CD4-positive, CD25-positive, alpha-beta regulatory T cell (primary cell): ENCODE data around the gene HERC3. TPM values are rescaled to one million over a fixed set of nuclear protein-coding genes. Genes with fewer than 3 reads are reported as not detected.
A peak's percentile ranks its signal among the peaks of the same experiment; 100 is the strongest.

Experiments
- ATAC-seq, 2 donors: fragments of 150-1000 bp; cut with Tn5 transposase; one replicate each; pipeline ENCODE4 v1.10.0; 2021; ENCODE audit warnings: low read depth in 2 of 2, moderate number of reproducible peaks in 2 of 2, moderate library complexity in 1 of 2
- DNase-seq, 3 donors: peaks; one replicate each; pipeline versions ENCODE4 v3.0.0 to v3.0.0-alpha.2; 2012 to 2022; ENCODE audit warnings: mixed read lengths in 1 of 3
- H3K27ac ChIP-seq: one replicate; pipeline ENCODE4 v1.7.0; 2013; ENCODE audit warnings: mild to moderate bottlenecking, low read length; ENCODE audit not compliant: insufficient read depth, poor library complexity, severe bottlenecking
- H3K27me3 ChIP-seq: one replicate; pipeline ENCODE4 v1.7.0; 2013; ENCODE audit warnings: low read length; ENCODE audit not compliant: control insufficient read depth, insufficient read depth
- H3K36me3 ChIP-seq: one replicate; pipeline ENCODE4 v1.7.0; 2013; ENCODE audit warnings: mild to moderate bottlenecking, low read length, moderate library complexity; ENCODE audit not compliant: control insufficient read depth, insufficient read depth
- H3K4me1 ChIP-seq: 2 replicates; pipeline ENCODE4 v1.7.0; 2013; ENCODE audit warnings: mild to moderate bottlenecking, low read length; ENCODE audit not compliant: insufficient read depth, control insufficient read depth, poor library complexity, severe bottlenecking
- H3K4me3 ChIP-seq: one replicate; pipeline ENCODE4 v1.7.0; 2013; ENCODE audit warnings: low read depth, mild to moderate bottlenecking, low read length, moderate library complexity
- H3K9me3 ChIP-seq, 2 experiments: 1 replicate in 1 of 2; 2 replicates in 1 of 2; pipeline ENCODE4 v1.7.0; 2013; ENCODE audit warnings: low read length in 2 of 2, mild to moderate bottlenecking in 1 of 2, moderate library complexity in 1 of 2; ENCODE audit not compliant: control insufficient read depth in 2 of 2
- H3K27ac Mint-ChIP-seq, 3 donors: one replicate each; pipeline ENCODE4 v1.8.0; 2020 to 2022; ENCODE audit warnings: mild to moderate bottlenecking in 3 of 3, mixed read lengths in 3 of 3, moderate library complexity in 2 of 3
- H3K27me3 Mint-ChIP-seq: one replicate; pipeline ENCODE4 v1.8.0; 2022; ENCODE audit warnings: mild to moderate bottlenecking, mixed read lengths
- H3K36me3 Mint-ChIP-seq: one replicate; pipeline ENCODE4 v1.8.0; 2020; ENCODE audit warnings: mixed read lengths
- H3K4me1 Mint-ChIP-seq, 4 donors: one replicate each; pipeline ENCODE4 v1.8.0; 2020 to 2022; ENCODE audit warnings: mixed read lengths in 4 of 4, mild to moderate bottlenecking in 1 of 4
- H3K4me3 Mint-ChIP-seq, 4 donors: one replicate each; pipeline ENCODE4 v1.8.0; 2020 to 2022; ENCODE audit warnings: mild to moderate bottlenecking in 4 of 4, mixed read lengths in 4 of 4, moderate library complexity in 3 of 4
- H3K9me3 Mint-ChIP-seq, 7 donors: one replicate each; pipeline ENCODE4 v1.8.0; 2020 to 2022; ENCODE audit warnings: mixed read lengths in 7 of 7, mild to moderate bottlenecking in 3 of 7, moderate library complexity in 2 of 7
- polyA plus RNA-seq, 4 donors: library from polyadenylated mRNA; unstranded; fragments of 300-500 nt; fragmentation: Illumina TruSeq; gene quantifications; one replicate each; pipeline ENCODE4 v1.2.3, GENCODE V29; 2021
- total RNA-seq: library from RNA; stranded (reverse); gene quantifications from one replicate; pipeline ENCODE4 v1.2.3, GENCODE V29; 2022

Gene HERC3
- total and polyA plus RNA-seq, 5 donors from 2014 or later = 35.4 to 91.4 (median 50.4) TPM

DNA sequence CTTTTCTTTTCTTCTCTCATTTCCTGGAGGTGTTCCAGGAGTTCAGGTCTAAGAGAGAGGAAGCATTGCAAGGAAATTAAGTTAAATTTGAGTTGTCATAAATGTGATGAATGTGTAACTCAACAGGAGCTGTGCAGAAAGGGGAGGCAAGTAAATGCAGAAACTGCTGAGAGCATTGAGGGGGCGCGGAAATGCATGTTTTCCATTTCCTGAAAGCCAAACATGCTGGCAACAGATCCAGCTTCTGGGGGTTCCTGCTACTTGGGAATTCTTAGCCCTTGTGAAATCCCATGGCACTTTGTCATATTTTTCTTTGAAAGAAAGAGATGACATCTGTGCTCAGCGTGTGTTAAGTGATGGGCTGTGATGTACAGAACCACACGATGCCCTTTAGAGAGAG, 139.1 kb downstream of the HERC3 start:
- H3K36me3 ChIP-seq = peaks cover 44% of the 10 kb centered on the region
- Mint-ChIP-seq H3K9me3 (no peaks in the 10 kb centered on the region), H3K36me3 (peaks cover 27% of the 10 kb centered on the region), H3K4me1 (peaks cover 0 to 5% (median 4%) of the 10 kb centered on the region in 4 donors), H3K4me3 (no peak overlapping the region), H3K27me3 (no peaks in the 10 kb centered on the region), H3K27ac (peak overlapping the region in 2 of 3 donors; percentile 47 to 78)
- ATAC-seq (no peak), DNase-seq (no peak)
- no peaks in the 10 kb centered on the region for H3K27me3 ChIP-seq
- no peaks in the 10 kb centered on the region for H3K4me1 ChIP-seq
- H3K4me3 ChIP-seq = no peak overlapping the region
- H3K9me3 ChIP-seq = no peaks in the 10 kb centered on the region
- no peak overlapping the region for H3K27ac ChIP-seq

- Histone ChIP-seq H3K27me3 (no peaks in the 10 kb centered on the region), H3K4me3 (no peak overlapping the region), H3K27ac (no peak overlapping the region), H3K9me3 (no peaks in the 10 kb centered on the region), H3K36me3 (peaks cover 36% of the 10 kb centered on the region), H3K4me1 (no peaks in the 10 kb centered on the region)
- DNase-seq = no peak
- ATAC-seq = no peak
- no peak overlapping the region for H3K27ac Mint-ChIP-seq
- H3K27me3 Mint-ChIP-seq = no peaks in the 10 kb centered on the region
- no peak overlapping the region for H3K4me3 Mint-ChIP-seq
- peaks cover 21% of the 10 kb centered on the region for H3K36me3 Mint-ChIP-seq
- H3K9me3 Mint-ChIP-seq = no peaks in the 10 kb centered on the region
- H3K4me1 Mint-ChIP-seq = peaks cover 9 to 14% (median 10%) of the 10 kb centered on the region in 4 donors
Measured at GRCh38 chr4:88732714-88733368, 140.6 kb downstream of the HERC3 start.

GRCh38 chr4:88734403-88734949, 142.2 kb downstream of the HERC3 start:
- Histone ChIP-seq H3K27ac (no peak overlapping the region), H3K9me3 (no peaks in the 10 kb centered on the region), H3K4me1 (no peaks in the 10 kb centered on the region), H3K4me3 (no peak overlapping the region), H3K36me3 (peaks cover 26% of the 10 kb centered on the region), H3K27me3 (no peaks in the 10 kb centered on the region)
- ATAC-seq (no peak), DNase-seq (no peak)
- Mint-ChIP-seq H3K27me3 (no peaks in the 10 kb centered on the region), H3K9me3 (no peaks in the 10 kb centered on the region), H3K27ac (peak overlapping the region in 2 of 3 donors; percentile 16 to 75), H3K4me3 (no peak overlapping the region), H3K36me3 (peaks cover 19% of the 10 kb centered on the region), H3K4me1 (peaks cover 13 to 20% (median 14%) of the 10 kb centered on the region in 4 donors)

DNA sequence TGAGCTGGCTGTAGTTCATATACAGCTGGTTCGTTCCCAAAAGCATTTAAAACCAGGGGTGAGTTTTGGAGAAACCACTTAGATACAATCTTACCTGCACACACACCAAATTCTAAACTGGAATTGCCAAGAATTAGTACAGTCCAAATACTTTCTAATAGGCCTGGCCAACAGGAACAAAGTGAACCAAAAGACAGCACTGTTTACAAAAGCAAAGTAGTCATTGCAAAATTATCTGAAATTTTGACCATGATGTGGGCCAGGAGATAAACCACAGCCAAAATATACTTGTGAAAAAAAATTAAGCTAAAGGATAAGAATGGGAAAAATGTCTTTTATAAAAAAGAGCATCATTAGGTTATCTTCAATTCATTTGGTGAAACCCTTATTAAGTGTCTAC, 143.3 kb downstream of the HERC3 start:
- H3K27ac Mint-ChIP-seq = peak overlapping the region in 2 of 3 donors; percentile 29 to 39
- H3K9me3 Mint-ChIP-seq = no peaks in the 10 kb centered on the region
- H3K4me3 ChIP-seq = no peak overlapping the region
- H3K36me3 ChIP-seq = peaks cover 17% of the 10 kb centered on the region
- ATAC-seq (no peak), DNase-seq (no peak)
- no peaks in the 10 kb centered on the region for H3K9me3 ChIP-seq
- peaks cover 22% of the 10 kb centered on the region for H3K36me3 Mint-ChIP-seq
- no peaks in the 10 kb centered on the region for H3K27me3 ChIP-seq
- no peak overlapping the region for H3K4me3 Mint-ChIP-seq
- H3K4me1 ChIP-seq = no peaks in the 10 kb centered on the region
- peak overlapping the region; percentile 6 for H3K27ac ChIP-seq
- H3K27me3 Mint-ChIP-seq = no peaks in the 10 kb centered on the region
- peaks cover 13 to 23% (median 14%) of the 10 kb centered on the region in 4 donors for H3K4me1 Mint-ChIP-seq

GRCh38 chr4:88736264-88736663, 144.0 kb downstream of the HERC3 start:
- H3K9me3 ChIP-seq = no peaks in the 10 kb centered on the region
- Mint-ChIP-seq H3K4me3 (no peak overlapping the region), H3K36me3 (peaks cover 21% of the 10 kb centered on the region), H3K27me3 (no peaks in the 10 kb centered on the region), H3K9me3 (no peaks in the 10 kb centered on the region), H3K4me1 (peaks cover 13 to 23% (median 14%) of the 10 kb centered on the region in 4 donors), H3K27ac (peak overlapping the region in 1 of 3 donors; percentile 39)
- no peaks in the 10 kb centered on the region for H3K27me3 ChIP-seq
- ATAC-seq (no peak), DNase-seq (no peak)
- peaks cover 11% of the 10 kb centered on the region for H3K36me3 ChIP-seq
- no peaks in the 10 kb centered on the region for H3K4me1 ChIP-seq
- H3K4me3 ChIP-seq = no peak overlapping the region
- H3K27ac ChIP-seq = no peak overlapping the region

DNA sequence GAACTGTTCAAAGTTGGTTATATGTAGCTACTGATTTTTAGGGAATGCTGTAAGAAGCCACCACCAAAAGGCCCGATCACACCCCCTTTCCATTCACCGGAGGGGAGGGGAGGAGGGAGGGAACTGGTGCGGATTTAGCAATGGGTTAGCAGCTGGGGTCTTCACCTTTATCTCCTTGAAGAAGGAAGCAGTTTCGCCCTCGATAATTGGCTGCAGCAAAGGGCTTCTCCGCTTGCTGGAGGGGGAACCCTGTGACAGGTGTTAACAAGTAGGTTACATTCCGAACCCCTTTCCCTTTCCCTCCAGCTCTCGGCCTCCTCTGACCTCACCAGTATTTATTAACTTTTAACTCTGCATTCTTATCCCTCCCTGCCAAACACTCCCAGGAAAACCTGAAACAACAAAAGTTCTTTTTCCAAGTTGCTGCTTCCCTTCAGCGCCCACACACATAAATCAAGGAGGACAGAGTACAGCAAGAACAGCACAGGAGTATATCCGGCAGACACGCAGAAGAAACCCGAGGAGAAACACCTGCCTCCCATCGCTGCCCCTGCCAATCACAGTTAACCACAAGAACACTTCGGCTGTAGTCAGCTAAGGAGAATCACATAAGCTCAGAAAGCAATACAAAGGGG, 145.1 kb downstream of the HERC3 start:
- no peak overlapping the region for H3K27ac ChIP-seq
- peak overlapping the region in 1 of 4 donors; percentile 29 for H3K4me3 Mint-ChIP-seq
- DNase-seq (peak in 2 of 3 donors; percentile 36 to 49), ATAC-seq (peak; percentile 73 to 76)
- peak overlapping the region; percentile 74 to 82 (median 79) for H3K27ac Mint-ChIP-seq
- H3K9me3 Mint-ChIP-seq = no peaks in the 10 kb centered on the region
- no peaks in the 10 kb centered on the region for H3K4me1 ChIP-seq
- H3K27me3 ChIP-seq = no peaks in the 10 kb centered on the region
- no peaks in the 10 kb centered on the region for H3K27me3 Mint-ChIP-seq
- no peak overlapping the region for H3K4me3 ChIP-seq
- peaks cover 21% of the 10 kb centered on the region for H3K36me3 Mint-ChIP-seq
- H3K4me1 Mint-ChIP-seq = peaks cover 13 to 23% (median 14%) of the 10 kb centered on the region in 4 donors
- no peaks in the 10 kb centered on the region for H3K9me3 ChIP-seq
- peaks cover 6% of the 10 kb centered on the region for H3K36me3 ChIP-seq

DNA sequence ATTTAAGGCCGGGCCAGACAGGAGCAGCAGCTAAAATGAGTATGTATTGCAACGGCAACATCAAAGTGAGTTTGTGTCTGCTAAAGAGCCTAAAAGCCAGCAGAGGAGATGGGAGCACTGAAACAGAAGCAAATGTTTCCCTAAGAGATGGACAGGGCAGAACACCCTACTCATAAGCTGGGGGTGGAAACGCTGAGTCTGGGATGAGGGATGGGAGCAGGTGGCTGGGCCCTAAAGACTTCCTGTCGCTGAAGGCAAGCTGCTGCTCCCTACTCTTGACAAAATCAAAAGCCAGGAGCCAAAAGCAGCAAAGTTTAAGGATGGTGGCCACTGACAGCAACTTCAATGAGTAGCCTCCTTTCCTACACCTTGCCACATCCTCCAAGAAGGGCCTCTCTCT, 145.9 kb downstream of the HERC3 start:
- Histone ChIP-seq H3K27ac (no peak overlapping the region), H3K27me3 (no peaks in the 10 kb centered on the region), H3K36me3 (peaks cover 7% of the 10 kb centered on the region), H3K4me3 (no peak overlapping the region), H3K4me1 (no peaks in the 10 kb centered on the region), H3K9me3 (no peaks in the 10 kb centered on the region)
- peak overlapping the region; percentile 43 to 82 (median 79) for H3K27ac Mint-ChIP-seq
- H3K27me3 Mint-ChIP-seq = no peaks in the 10 kb centered on the region
- ATAC-seq = no peak
- H3K36me3 Mint-ChIP-seq = peaks cover 21% of the 10 kb centered on the region
- peak overlapping the region in 1 of 4 donors; percentile 29 for H3K4me3 Mint-ChIP-seq
- H3K9me3 Mint-ChIP-seq = no peaks in the 10 kb centered on the region
- H3K4me1 Mint-ChIP-seq = peaks cover 13 to 23% (median 14%) of the 10 kb centered on the region in 4 donors
- no peak for DNase-seq
